ENCODE results near the gene RTKN. TPM values are rescaled to one million over a fixed set of nuclear protein-coding genes. Genes with fewer than 3 reads are reported as not detected.

RTKN gene
- total and polyA plus RNA-seq, 9 of the 15 experiments (the other 6 are each of a cell fraction or from before 2014, with no cell fraction given): 0.14 to 6.9 (median 3.6) TPM

DNA sequence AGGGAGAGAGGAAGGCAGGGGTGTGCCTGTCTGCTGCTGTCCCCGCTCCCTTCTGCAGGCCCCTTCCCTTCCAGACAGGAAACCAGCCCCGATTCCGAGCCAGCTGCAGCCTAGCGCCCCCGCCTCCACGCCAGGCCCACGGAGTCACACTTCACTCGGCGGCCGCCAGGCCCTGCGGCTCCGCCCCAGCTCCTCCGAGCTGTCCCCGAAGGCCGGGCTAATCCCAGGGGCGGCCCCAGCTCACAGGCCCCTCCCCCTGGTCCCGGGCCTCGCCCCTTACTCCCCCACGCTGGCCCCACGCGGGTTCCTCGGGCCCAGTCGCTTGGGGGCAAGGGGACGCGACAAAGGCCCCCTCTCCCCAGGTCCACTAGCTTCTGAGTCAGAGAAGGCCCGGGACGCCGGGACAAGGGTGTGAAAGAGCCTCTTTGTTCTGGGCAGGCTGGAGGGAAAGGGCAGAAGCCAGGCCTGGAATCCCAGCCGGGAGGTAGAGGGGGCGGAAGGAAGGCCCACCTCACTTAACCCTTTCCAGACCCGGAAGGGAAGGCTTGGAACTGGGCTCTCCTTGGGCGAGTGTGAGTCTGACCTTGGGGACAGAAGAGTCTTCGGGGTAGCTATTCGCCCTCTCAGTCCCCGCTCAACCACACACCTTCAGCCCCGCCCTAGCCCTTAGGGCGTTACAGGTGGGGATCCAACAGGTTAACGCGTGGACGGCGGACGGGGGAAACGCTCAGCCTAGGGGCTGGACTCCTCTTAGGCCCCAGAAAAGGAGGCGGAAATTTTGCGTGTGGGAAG lies 1.2 kb downstream of the RTKN start (continued):
- TF ChIP-seq, protein P1, sequence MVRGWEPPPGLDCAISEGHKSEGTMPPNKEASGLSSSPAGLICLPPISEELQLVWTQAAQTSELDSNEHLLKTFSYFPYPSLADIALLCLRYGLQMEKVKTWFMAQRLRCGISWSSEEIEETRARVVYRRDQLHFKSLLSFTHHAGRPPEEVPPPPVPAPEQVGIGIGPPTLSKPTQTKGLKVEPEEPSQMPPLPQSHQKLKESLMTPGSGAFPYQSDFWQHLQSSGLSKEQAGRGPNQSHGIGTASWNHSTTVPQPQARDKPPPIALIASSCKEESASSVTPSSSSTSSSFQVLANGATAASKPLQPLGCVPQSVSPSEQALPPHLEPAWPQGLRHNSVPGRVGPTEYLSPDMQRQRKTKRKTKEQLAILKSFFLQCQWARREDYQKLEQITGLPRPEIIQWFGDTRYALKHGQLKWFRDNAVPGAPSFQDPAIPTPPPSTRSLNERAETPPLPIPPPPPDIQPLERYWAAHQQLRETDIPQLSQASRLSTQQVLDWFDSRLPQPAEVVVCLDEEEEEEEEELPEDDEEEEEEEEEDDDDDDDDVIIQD (CRISPR knock-in tag; IDR thresholded peaks at IDR 0.05): no peak
- TF ChIP-seq NCOR1 (IDR thresholded peaks at IDR 0.05) (no peak; the same call in 1 of the 2 replicates), MAZ (CRISPR knock-in tag; conservative IDR thresholded peaks at IDR 0.05 in 1 of 2, IDR thresholded peaks at IDR 0.05 in 1 of 2) (peak; percentile 62 to 70), TAF1 (IDR thresholded peaks at IDR 0.05; ENCODE audit: control insufficient read depth, extremely low read depth, insufficient read depth, low read length, severe bottlenecking) (peak; percentile 60), MEF2D (tag; conservative IDR thresholded peaks at IDR 0.05; ENCODE audit: low read depth) (no peak), COPS2 (conservative IDR thresholded peaks at IDR 0.05) (no peak), ZNF316 (IDR thresholded peaks at IDR 0.05) (no peak), ZNF12 (CRISPR knock-in tag; IDR thresholded peaks at IDR 0.05) (no peak), ZNF717 (CRISPR knock-in tag; IDR thresholded peaks at IDR 0.05) (no peak), TAF7 (tag; IDR thresholded peaks at IDR 0.05) (no peak), CBX1 (IDR thresholded peaks at IDR 0.05; ENCODE audit: low read depth) (no peak), XRCC3 (IDR thresholded peaks at IDR 0.05) (no peak), ZNF584 (CRISPR knock-in tag; IDR thresholded peaks at IDR 0.05; ENCODE audit: low read depth) (no peak), ZSCAN29 (IDR thresholded peaks at IDR 0.05) (no peak), ZBED1 (IDR thresholded peaks at IDR 0.05) (0 out of 2 replicates have a peak, but pooled peaks have one; percentile 45)
- TF ChIP-seq, protein P2, sequence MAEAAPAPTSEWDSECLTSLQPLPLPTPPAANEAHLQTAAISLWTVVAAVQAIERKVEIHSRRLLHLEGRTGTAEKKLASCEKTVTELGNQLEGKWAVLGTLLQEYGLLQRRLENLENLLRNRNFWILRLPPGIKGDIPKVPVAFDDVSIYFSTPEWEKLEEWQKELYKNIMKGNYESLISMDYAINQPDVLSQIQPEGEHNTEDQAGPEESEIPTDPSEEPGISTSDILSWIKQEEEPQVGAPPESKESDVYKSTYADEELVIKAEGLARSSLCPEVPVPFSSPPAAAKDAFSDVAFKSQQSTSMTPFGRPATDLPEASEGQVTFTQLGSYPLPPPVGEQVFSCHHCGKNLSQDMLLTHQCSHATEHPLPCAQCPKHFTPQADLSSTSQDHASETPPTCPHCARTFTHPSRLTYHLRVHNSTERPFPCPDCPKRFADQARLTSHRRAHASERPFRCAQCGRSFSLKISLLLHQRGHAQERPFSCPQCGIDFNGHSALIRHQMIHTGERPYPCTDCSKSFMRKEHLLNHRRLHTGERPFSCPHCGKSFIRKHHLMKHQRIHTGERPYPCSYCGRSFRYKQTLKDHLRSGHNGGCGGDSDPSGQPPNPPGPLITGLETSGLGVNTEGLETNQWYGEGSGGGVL (CRISPR knock-in tag; IDR thresholded peaks at IDR 0.05): no peak
- TF ChIP-seq, protein P3, sequence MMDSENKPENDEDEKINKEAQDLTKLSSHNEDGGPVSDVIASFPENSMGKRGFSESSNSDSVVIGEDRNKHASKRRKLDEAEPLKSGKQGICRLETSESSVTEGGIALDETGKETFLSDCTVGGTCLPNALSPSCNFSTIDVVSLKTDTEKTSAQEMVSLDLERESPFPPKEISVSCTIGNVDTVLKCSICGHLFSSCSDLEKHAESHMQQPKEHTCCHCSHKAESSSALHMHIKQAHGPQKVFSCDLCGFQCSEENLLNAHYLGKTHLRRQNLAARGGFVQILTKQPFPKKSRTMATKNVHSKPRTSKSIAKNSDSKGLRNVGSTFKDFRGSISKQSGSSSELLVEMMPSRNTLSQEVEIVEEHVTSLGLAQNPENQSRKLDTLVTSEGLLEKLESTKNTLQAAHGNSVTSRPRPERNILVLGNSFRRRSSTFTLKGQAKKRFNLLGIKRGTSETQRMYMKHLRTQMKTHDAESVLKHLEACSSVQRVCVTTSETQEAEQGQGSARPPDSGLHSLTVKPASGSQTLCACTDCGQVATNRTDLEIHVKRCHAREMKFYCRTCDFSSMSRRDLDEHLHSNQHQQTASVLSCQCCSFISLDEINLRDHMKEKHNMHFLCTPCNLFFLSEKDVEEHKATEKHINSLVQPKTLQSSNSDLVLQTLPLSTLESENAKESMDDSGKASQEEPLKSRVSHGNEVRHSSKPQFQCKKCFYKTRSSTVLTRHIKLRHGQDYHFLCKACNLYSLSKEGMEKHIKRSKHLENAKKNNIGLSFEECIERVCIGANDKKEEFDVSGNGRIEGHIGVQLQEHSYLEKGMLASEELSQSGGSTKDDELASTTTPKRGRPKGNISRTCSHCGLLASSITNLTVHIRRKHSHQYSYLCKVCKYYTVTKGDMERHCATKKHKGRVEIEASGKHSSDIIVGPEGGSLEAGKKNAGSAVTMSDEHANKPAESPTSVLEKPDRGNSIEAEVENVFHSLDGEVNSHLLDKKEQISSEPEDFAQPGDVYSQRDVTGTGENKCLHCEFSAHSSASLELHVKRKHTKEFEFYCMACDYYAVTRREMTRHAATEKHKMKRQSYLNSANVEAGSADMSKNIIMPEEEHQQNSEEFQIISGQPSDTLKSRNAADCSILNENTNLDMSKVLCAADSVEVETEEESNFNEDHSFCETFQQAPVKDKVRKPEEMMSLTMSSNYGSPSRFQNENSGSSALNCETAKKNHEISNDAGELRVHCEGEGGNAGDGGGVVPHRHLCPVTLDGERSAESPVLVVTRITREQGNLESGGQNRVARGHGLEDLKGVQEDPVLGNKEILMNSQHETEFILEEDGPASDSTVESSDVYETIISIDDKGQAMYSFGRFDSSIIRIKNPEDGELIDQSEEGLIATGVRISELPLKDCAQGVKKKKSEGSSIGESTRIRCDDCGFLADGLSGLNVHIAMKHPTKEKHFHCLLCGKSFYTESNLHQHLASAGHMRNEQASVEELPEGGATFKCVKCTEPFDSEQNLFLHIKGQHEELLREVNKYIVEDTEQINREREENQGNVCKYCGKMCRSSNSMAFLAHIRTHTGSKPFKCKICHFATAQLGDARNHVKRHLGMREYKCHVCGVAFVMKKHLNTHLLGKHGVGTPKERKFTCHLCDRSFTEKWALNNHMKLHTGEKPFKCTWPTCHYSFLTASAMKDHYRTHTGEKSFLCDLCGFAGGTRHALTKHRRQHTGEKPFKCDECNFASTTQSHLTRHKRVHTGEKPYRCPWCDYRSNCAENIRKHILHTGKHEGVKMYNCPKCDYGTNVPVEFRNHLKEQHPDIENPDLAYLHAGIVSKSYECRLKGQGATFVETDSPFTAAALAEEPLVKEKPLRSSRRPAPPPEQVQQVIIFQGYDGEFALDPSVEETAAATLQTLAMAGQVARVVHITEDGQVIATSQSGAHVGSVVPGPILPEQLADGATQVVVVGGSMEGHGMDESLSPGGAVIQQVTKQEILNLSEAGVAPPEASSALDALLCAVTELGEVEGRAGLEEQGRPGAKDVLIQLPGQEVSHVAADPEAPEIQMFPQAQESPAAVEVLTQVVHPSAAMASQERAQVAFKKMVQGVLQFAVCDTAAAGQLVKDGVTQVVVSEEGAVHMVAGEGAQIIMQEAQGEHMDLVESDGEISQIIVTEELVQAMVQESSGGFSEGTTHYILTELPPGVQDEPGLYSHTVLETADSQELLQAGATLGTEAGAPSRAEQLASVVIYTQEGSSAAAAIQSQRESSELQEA (IDR thresholded peaks at IDR 0.05; ENCODE audit: low read depth): no peak

All from K562 (cell line).